CD4-positive, alpha-beta T cell treated with Interferon gamma for 1 hour (primary cell): Measurements from ENCODE around the gene HIP1.
"Not testable (repeated sequence)": the region's sequence is repeated elsewhere in the genome, so short reads cannot be mapped to it uniquely, and the experiment has no call there.

Source experiments
- DNase-seq: peaks from one replicate; pipeline ENCODE4 v3.0.0-alpha.2; 2020

Gene HIP1

DNA sequence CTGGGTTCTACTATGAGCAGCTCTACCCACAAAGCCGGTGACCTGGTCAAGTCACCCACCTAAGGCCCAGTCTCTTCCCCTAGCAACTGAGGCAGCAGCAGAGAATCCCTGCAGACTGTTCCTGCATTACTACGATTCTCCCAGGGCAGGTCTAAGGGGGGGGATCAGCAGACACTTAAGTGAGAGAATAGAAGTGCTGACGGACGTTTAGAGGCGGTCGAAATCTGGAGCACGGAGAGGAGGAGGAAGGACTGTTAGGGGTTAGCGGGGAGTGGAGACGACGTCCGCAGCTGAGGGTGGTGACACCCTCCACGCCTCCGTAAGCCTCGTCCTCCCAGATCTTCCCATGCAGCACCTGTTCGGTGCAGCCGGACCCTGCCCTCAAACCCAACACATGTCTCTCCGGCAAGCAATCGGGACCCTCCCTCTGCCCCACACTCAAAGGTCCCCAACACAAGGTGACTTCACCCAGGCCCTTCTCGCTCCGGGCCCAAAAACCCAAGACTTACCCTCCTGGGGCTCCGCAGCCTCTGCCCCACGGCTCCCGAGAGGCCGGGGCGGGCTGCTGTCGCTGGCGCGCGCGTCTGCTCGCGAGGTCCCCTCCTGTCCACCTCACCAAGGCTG is 253.3 kb downstream of the HIP1 start:
- not testable (repeated sequence) for DNase-seq
